Pancreas (tissue), 10 donors: Measurements from ENCODE around the gene TECPR1. TPM values are rescaled to one million over a fixed set of nuclear protein-coding genes. Genes with fewer than 3 reads are reported as not detected.
A peak's percentile ranks its signal among the peaks of the same experiment; 100 is the strongest.

Experiments used
- ATAC-seq, 4 donors: fragments of 200-7000 bp; cut with Tn5 transposase; one replicate each; pipeline versions ENCODE4 v1.8.0 to v1.9.1; 2020; ENCODE audit warnings: mild to moderate bottlenecking in 4 of 4, moderate library complexity in 4 of 4
- DNase-seq, 6 donors: peaks; one replicate each; pipeline ENCODE4 v3.0.0-alpha.2; 2020
- FAIRE-seq: peaks from 2 replicates; lab custom pipeline; 2012; peaks lifted over from hg19 to GRCh38; lab: Jason Lieb, UNC
- H3K27ac ChIP-seq, 4 donors: fragments of 200-600 bp; sonication (generic); 1 replicate in 3 of 4; 2 replicates in 1 of 4; pipeline versions ENCODE4 v1.5.0 to v1.8.0; 2020
- H3K27me3 ChIP-seq, 4 donors: fragments of 200-600 bp; one replicate each; pipeline ENCODE4 v1.8.0; 2021
- H3K36me3 ChIP-seq, 3 donors: fragments of 200-600 bp; sonication (generic) in 1 of 3; one replicate each; pipeline versions ENCODE4 v1.5.0 to v1.8.0; 2020 to 2021
- H3K4me1 ChIP-seq, 3 donors: fragments of 200-600 bp; one replicate each; pipeline ENCODE4 v1.8.0; 2021
- H3K4me3 ChIP-seq, 4 donors: fragments of 200-600 bp; sonication (generic) in 2 of 4; one replicate each; pipeline versions ENCODE4 v1.5.0 to v1.8.0; 2020 to 2021
- H3K9me3 ChIP-seq, 4 donors: fragments of 200-600 bp; one replicate each; pipeline ENCODE4 v1.8.0; 2021
- CTCF ChIP-seq, 4 donors: fragments of 200-600 bp; sonication (generic) in 3 of 4; IDR thresholded peaks; one replicate each; pipeline versions ENCODE4 v1.5.0 to v1.8.0; 2021; ENCODE audit warnings: antibody characterized with exemption in 4 of 4
- WGBS, 2 donors: extraction: QIAGEN DNeasy Blood & Tissue Kit; methylation state at CpG; one replicate each; pipeline ENCODE4 v1.1.7; 2013; 5-methylcytosine and 5-hydroxymethylcytosine counted together
- intact Hi-C, 3 donors: fragments of 100-400 bp; cut with DNase I; formaldehyde crosslinking; loops; one replicate each; pipeline versions ENCODE4 v1.11.1 to v1.14.2; 2022
- polyA plus RNA-seq, 2 donors: library from polyadenylated mRNA; stranded (reverse); fragments of 200-250 nt; gene quantifications; one replicate each; pipeline ENCODE4 v1.2.3, GENCODE V29; 2013
- total RNA-seq, 6 donors: library from RNA; stranded (reverse); fragmentation: NEBNext Ultra II Directional in 4 of 6; extraction: Animal tissue kit (Norgen Biotek cat#: 25700) in 4 of 6; gene quantifications; one replicate each; pipeline versions ENCODE4 v1.2.1 to v1.2.4, GENCODE V29; 2021 to 2023
- donor health status: healthy with polysubstance abuse.
- donor health status: DM: no; HTN: no; CAD: no; lungs with moderate emphysema.
- donor health status: DM: no; HTN: no; CAD: no.
- donor health status: control.
- donor health status: control.
- donor health status: Bipolar disorder and iron deficiency.
- donor health status: DM: yes; HTN: yes; CAD: no.
- donor health status: DM: no; HTN: no; CAD: no.
- donor health status: DM: no; HTN: no; CAD: no.
- donor health status: DM: yes; HTN: yes; CAD: no.

Gene TECPR1
- total and polyA plus RNA-seq, 8 donors = 12.5 to 36.3 (median 20.0) TPM

- TF ChIP-seq CTCF (IDR thresholded peaks at IDR 0.05) = no peak
- Histone ChIP-seq H3K27ac (peak overlapping the region; percentile 78 to 86 (median 82)), H3K36me3 (no peaks in the 10 kb centered on the region), H3K4me3 (peak overlapping the region in 2 of 4 donors; percentile 13 to 25), H3K27me3 (no peaks in the 10 kb centered on the region), H3K9me3 (no peaks in the 10 kb centered on the region), H3K4me1 (peaks cover 36 to 48% (median 37%) of the 10 kb centered on the region in 3 donors)
- 43 to 50% methylated on average over 6 of the region's 6 CpGs for WGBS, 2 donors
- FAIRE-seq (no peak), DNase-seq (no peak), ATAC-seq (peak in 3 of 4 donors; percentile 8 to 38 (median 30))
- intact Hi-C loops = loop anchor here in 1 of 3 donors (5.0 kb wide), 1 partner anchor 35 kb away; the partner anchor contains the start of gene BHLHA15
Measured at GRCh38 chr7:98177553-98177952, 74.5 kb downstream of the TECPR1 start.

- peaks cover 52 to 67% (median 56%) of the 10 kb centered on the region in 3 donors for H3K4me1 ChIP-seq
- no peak overlapping the region for H3K4me3 ChIP-seq
- H3K27me3 ChIP-seq = no peaks in the 10 kb centered on the region
- FAIRE-seq (no peak), DNase-seq (no peak), ATAC-seq (no peak)
- WGBS, 2 donors = 79% methylated on average over 8 of the region's 8 CpGs
- peak overlapping the region in 2 of 4 donors; percentile 23 to 83 for H3K27ac ChIP-seq
- intact Hi-C loops = loop anchor here in 1 of 3 donors (5.0 kb wide), 1 partner anchor 37 kb away; the partner anchor contains the start of gene BHLHA15
- H3K36me3 ChIP-seq = no peaks in the 10 kb centered on the region
- no peak for TF ChIP-seq CTCF (IDR thresholded peaks at IDR 0.05)
- H3K9me3 ChIP-seq = no peaks in the 10 kb centered on the region
Measured at GRCh38 chr7:98175260-98175940, 76.6 kb downstream of the TECPR1 start.

- Histone ChIP-seq H3K27ac (peak overlapping the region; percentile 47 to 83 (median 63)), H3K27me3 (no peaks in the 10 kb centered on the region), H3K9me3 (no peaks in the 10 kb centered on the region), H3K4me3 (no peak overlapping the region), H3K4me1 (peaks cover 44 to 65% (median 52%) of the 10 kb centered on the region in 3 donors), H3K36me3 (no peaks in the 10 kb centered on the region)
- TF ChIP-seq CTCF (IDR thresholded peaks at IDR 0.05) = peak in 2 of 4 donors; percentile 11 to 29
- ATAC-seq (peak; percentile 45 to 59 (median 51)), FAIRE-seq (no peak), DNase-seq (peak; percentile 78 to 95 (median 88))
- WGBS, 2 donors = 49 to 55% methylated on average over 20 of the region's 20 CpGs
- intact Hi-C loops = loop anchor here in 1 of 3 donors (5.0 kb wide), 1 partner anchor 38 kb away; the partner anchor contains the start of gene BHLHA15
Measured at GRCh38 chr7:98174334-98175259, 77.4 kb downstream of the TECPR1 start.

GRCh38 chr7:98171449-98171848 is 80.6 kb downstream of the TECPR1 start:
- Histone ChIP-seq H3K9me3 (no peaks in the 10 kb centered on the region), H3K36me3 (no peaks in the 10 kb centered on the region), H3K4me1 (peaks cover 34 to 56% (median 38%) of the 10 kb centered on the region in 3 donors), H3K4me3 (no peak overlapping the region), H3K27ac (peak overlapping the region in 3 of 4 donors; percentile 35 to 83 (median 79)), H3K27me3 (no peaks in the 10 kb centered on the region)
- TF ChIP-seq CTCF (IDR thresholded peaks at IDR 0.05) = no peak
- no peak for FAIRE-seq
- peak in 1 of 6 donors; percentile 25 for DNase-seq
- intact Hi-C loops = no loop called here
- no peak for ATAC-seq
- 93 to 95% methylated on average over 24 of the region's 24 CpGs for WGBS, 2 donors
